ENCODE results near the gene GAS2. TPM values are rescaled to one million over a fixed set of nuclear protein-coding genes. Genes with fewer than 3 reads are reported as not detected.

Gene GAS2
- total and polyA plus RNA-seq, 2 of the 4 experiments (the other 2 are of a cell fraction), result 0.51 to 0.90 TPM

DNA sequence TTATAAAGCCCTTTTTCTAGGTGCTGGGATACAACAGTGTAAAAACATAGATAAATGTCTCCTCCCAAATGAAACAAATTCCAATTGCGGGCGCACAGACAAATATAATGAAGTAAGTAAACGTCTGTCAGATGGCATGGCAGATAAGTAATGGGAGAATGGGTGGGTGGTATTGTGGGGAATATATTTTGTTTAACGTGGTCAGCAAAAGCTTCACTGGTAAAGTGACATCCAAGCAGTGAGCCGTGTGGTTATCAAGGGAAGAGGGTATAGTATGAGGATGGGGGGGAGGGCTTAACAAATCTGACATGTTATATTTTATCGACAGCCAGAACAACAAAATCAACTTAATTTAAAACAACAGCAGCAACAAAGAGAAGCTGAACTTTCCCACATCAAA lies 162.0 kb downstream of the GAS2 start:
- POLR2A ChIA-PET (ENCODE audit: unreplicated experiment), result no interaction called here
- TSS peak; percentile 68 for BruUV-seq (replicated peaks)
- TF ChIP-seq SMC3 (IDR thresholded peaks at IDR 0.05; ENCODE audit: low read depth, low read length), result no peak
- TF ChIP-seq FOS (IDR thresholded peaks at IDR 0.05; ENCODE audit: low read depth, low read length), result no peak
- TF ChIP-seq, protein P1, sequence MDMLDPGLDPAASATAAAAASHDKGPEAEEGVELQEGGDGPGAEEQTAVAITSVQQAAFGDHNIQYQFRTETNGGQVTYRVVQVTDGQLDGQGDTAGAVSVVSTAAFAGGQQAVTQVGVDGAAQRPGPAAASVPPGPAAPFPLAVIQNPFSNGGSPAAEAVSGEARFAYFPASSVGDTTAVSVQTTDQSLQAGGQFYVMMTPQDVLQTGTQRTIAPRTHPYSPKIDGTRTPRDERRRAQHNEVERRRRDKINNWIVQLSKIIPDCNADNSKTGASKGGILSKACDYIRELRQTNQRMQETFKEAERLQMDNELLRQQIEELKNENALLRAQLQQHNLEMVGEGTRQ (IDR thresholded peaks at IDR 0.05; ENCODE audit: low read depth, low read length), result no peak
- TF ChIP-seq RAD21 (IDR thresholded peaks at IDR 0.05; ENCODE audit: low read length), result no peak
- no peak for TF ChIP-seq RFX5 (IDR thresholded peaks at IDR 0.05; ENCODE audit: low read depth, low read length)
- TF ChIP-seq, protein P2, sequence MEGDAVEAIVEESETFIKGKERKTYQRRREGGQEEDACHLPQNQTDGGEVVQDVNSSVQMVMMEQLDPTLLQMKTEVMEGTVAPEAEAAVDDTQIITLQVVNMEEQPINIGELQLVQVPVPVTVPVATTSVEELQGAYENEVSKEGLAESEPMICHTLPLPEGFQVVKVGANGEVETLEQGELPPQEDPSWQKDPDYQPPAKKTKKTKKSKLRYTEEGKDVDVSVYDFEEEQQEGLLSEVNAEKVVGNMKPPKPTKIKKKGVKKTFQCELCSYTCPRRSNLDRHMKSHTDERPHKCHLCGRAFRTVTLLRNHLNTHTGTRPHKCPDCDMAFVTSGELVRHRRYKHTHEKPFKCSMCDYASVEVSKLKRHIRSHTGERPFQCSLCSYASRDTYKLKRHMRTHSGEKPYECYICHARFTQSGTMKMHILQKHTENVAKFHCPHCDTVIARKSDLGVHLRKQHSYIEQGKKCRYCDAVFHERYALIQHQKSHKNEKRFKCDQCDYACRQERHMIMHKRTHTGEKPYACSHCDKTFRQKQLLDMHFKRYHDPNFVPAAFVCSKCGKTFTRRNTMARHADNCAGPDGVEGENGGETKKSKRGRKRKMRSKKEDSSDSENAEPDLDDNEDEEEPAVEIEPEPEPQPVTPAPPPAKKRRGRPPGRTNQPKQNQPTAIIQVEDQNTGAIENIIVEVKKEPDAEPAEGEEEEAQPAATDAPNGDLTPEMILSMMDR (conservative IDR thresholded peaks at IDR 0.05; ENCODE audit: low read depth, low read length), result no peak
- no peak for TF ChIP-seq NFE2L2 (IDR thresholded peaks at IDR 0.05; ENCODE audit: low read depth, low read length)
- no peak for TF ChIP-seq MAFK (IDR thresholded peaks at IDR 0.05; ENCODE audit: low read depth, low read length)
- no peak for TF ChIP-seq CEBPB (IDR thresholded peaks at IDR 0.05; ENCODE audit: low read depth, low read length)
- no peak for TF ChIP-seq MAZ (IDR thresholded peaks at IDR 0.05; ENCODE audit: borderline replicate concordance, low read depth, low read length)
- no peak for TF ChIP-seq RCOR1 (IDR thresholded peaks at IDR 0.05; ENCODE audit: insufficient replicate concordance, low read length)
- TF ChIP-seq, protein P3, sequence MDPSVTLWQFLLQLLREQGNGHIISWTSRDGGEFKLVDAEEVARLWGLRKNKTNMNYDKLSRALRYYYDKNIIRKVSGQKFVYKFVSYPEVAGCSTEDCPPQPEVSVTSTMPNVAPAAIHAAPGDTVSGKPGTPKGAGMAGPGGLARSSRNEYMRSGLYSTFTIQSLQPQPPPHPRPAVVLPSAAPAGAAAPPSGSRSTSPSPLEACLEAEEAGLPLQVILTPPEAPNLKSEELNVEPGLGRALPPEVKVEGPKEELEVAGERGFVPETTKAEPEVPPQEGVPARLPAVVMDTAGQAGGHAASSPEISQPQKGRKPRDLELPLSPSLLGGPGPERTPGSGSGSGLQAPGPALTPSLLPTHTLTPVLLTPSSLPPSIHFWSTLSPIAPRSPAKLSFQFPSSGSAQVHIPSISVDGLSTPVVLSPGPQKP (IDR thresholded peaks at IDR 0.05; ENCODE audit: borderline replicate concordance, low read depth, low read length), result no peak
- no peak for TF ChIP-seq CHD1 (IDR thresholded peaks at IDR 0.05; ENCODE audit: low read depth, low read length)
- no peak for TF ChIP-seq POLR2A (IDR thresholded peaks at IDR 0.05; ENCODE audit: low read depth, low read length)
- no peak for TF ChIP-seq BHLHE40 (IDR thresholded peaks at IDR 0.05; ENCODE audit: low read depth, low read length)
- TF ChIP-seq MXI1 (IDR thresholded peaks at IDR 0.05; ENCODE audit: borderline replicate concordance, low read depth, low read length), result no peak
- DNase-seq (no peak), ATAC-seq (ENCODE audit: low read depth) (no peak)
- Histone ChIP-seq H3K9me1 (ENCODE audit: insufficient read depth, low read length) (0 out of 2 replicates have a peak, but pooled peaks cover 3% of the 10 kb centered on the region), H3K27ac (ENCODE audit: insufficient read depth, low read length) (no peak overlapping the region), H3K23ac (ENCODE audit: low read depth, low read length) (peak overlapping the region; percentile 71; the same call in 1 of the 2 replicates), H3K9me3 (ENCODE audit: control insufficient read depth, insufficient read depth, low read length) (no peaks in the 10 kb centered on the region), H2BK120ac (ENCODE audit: low read depth, low read length) (no peak overlapping the region), H3K4me3 (ENCODE audit: insufficient read depth, low read depth, low read length) (no peak overlapping the region), H3K14ac (replicated peaks; ENCODE audit: low read depth, low read length) (no peak overlapping the region), H2BK20ac (ENCODE audit: low read depth, low read length) (no peak overlapping the region), H3K18ac (ENCODE audit: low read depth, low read length) (no peak overlapping the region), H2AK5ac (ENCODE audit: low read depth, low read length) (no peak overlapping the region), H3K79me1 (ENCODE audit: low read depth in 1 of 2, low read length in 2 of 2) (peaks cover 0 to 4% of the 10 kb centered on the region in 2 experiments; a peak in 3 of 4 replicates), H3K4me2 (ENCODE audit: low read depth, low read length) (peak overlapping the region; percentile 27; the same call in 1 of the 2 replicates), H3K9ac (ENCODE audit: low read depth, low read length) (no peak overlapping the region), H2AFZ (replicated peaks; ENCODE audit: low read length, poor library complexity) (no peak overlapping the region), H4K20me1 (ENCODE audit: insufficient read depth, low read length) (no peaks in the 10 kb centered on the region), H3K36me3 (ENCODE audit: control insufficient read depth, insufficient read depth, low read length) (peaks cover 3% of the 10 kb centered on the region; the same call in 1 of the 2 replicates), H3K27me3 (ENCODE audit: control insufficient read depth, insufficient read depth, low read length) (no peaks in the 10 kb centered on the region), H3K4me1 (ENCODE audit: control insufficient read depth, insufficient read depth, low read length) (no peaks in the 10 kb centered on the region), H4K91ac (ENCODE audit: insufficient read depth, low read depth, low read length) (no peak overlapping the region), H2BK5ac (ENCODE audit: low read depth, low read length, poor library complexity, severe bottlenecking) (no peak overlapping the region), H4K8ac (ENCODE audit: low read depth in 2 of 2, low read length in 2 of 2) (no peak overlapping the region), H4K5ac (ENCODE audit: low read depth, low read length) (no peak overlapping the region), H2AK9ac (replicated peaks; ENCODE audit: low read depth, low read length, poor library complexity) (no peak overlapping the region), H2BK15ac (ENCODE audit: low read depth, low read length) (no peak overlapping the region), H3K56ac (ENCODE audit: extremely low read depth, insufficient read depth, low read length) (peak overlapping the region; percentile 11; the same call in 1 of the 2 replicates), H3K4ac (ENCODE audit: low read depth, low read length) (no peak overlapping the region)
- WGBS, 2 experiments (ENCODE audit: extremely low coverage in 2 of 2, insufficient read length in 1 of 2), result no CpG with 5 or more reads among the region's 6 CpGs
- intact Hi-C loops (cut with micrococcal nuclease), result loop anchor here (5.0 kb wide), 1 partner anchor 201 kb away; the partner anchor contains the start of gene FANCF
- dilution Hi-C loops (cut with HindIII; ENCODE audit: low sequenced_read_pairs, unreplicated experiment), result no loop called here
- CTCF ChIA-PET, result interaction anchor here (0.6 kb wide), 1 partner anchor 527 kb away, joined by 3 read pairs; no protein-coding TSS in a partner anchor
- in situ Hi-C loops (cut with MboI; ENCODE audit: low sequenced_read_pairs), result no loop called here

All from IMR-90 (cell line).